Keratinocyte (primary cell): Measurements from ENCODE around the gene POLK. TPM values are rescaled to one million over a fixed set of nuclear protein-coding genes. Genes with fewer than 3 reads are reported as not detected.

Experiments
- DNase-seq: peaks from one replicate; pipeline ENCODE4 v3.0.0-alpha.2; 2011; ENCODE audit warnings: low read depth, missing footprints, low spot score
- FAIRE-seq: peaks from 2 replicates; lab custom pipeline; 2011; peaks lifted over from hg19 to GRCh38; lab: Jason Lieb, UNC
- H2AFZ ChIP-seq: 2 replicates; pipeline ENCODE4 v1.6.0; 2012; ENCODE audit warnings: low read length, control low read depth, inconsistent platforms; ENCODE audit not compliant: control insufficient read depth
- H3K27ac ChIP-seq: 2 replicates; pipeline ENCODE4 v1.5.1; 2011; ENCODE audit warnings: low read length; ENCODE audit not compliant: control insufficient read depth, insufficient read depth
- H3K27me3 ChIP-seq: 3 replicates; pipeline ENCODE4 v1.6.0; 2011; ENCODE audit warnings: low read length; ENCODE audit not compliant: control insufficient read depth, insufficient read depth; ENCODE audit errors: extremely low read depth
- H3K36me3 ChIP-seq, 2 experiments: 2 replicates in 1 of 2; 3 replicates in 1 of 2; pipeline ENCODE4 v1.5.1; 2011; ENCODE audit warnings: low read length in 2 of 2, mild to moderate bottlenecking in 1 of 2; ENCODE audit not compliant: control insufficient read depth in 2 of 2, insufficient read depth in 2 of 2; ENCODE audit errors: extremely low read depth in 1 of 2
- H3K4me1 ChIP-seq: 3 replicates; pipeline ENCODE4 v1.5.1; 2011; ENCODE audit warnings: low read length; ENCODE audit not compliant: control insufficient read depth, insufficient read depth; ENCODE audit errors: extremely low read depth
- H3K4me2 ChIP-seq: 3 replicates; pipeline ENCODE4 v1.6.0; 2011; ENCODE audit warnings: low read depth, low read length; ENCODE audit not compliant: control insufficient read depth, insufficient read depth; ENCODE audit errors: extremely low read depth
- H3K4me3 ChIP-seq, 3 experiments: fragments of 200-600 bp in 1 of 3; sonication (generic) in 1 of 3; 2 replicates in 2 of 3; 3 replicates in 1 of 3; pipeline ENCODE4 v1.5.1; 2011 to 2016; ENCODE audit warnings: low read length in 3 of 3, mild to moderate bottlenecking in 3 of 3, control low read depth in 2 of 3, inconsistent platforms in 1 of 3, low read depth in 1 of 3, mixed read lengths in 1 of 3, mixed run types in 1 of 3, moderate library complexity in 1 of 3; ENCODE audit not compliant: control insufficient read depth in 2 of 3, insufficient read depth in 2 of 3; ENCODE audit errors: extremely low read depth in 1 of 3
- H3K79me2 ChIP-seq: 2 replicates; pipeline ENCODE4 v1.6.0; 2012; ENCODE audit warnings: low read length; ENCODE audit not compliant: control insufficient read depth, insufficient read depth
- H3K9ac ChIP-seq: 3 replicates; pipeline ENCODE4 v1.6.0; 2011; ENCODE audit warnings: low read length; ENCODE audit not compliant: control insufficient read depth, insufficient read depth; ENCODE audit errors: extremely low read depth
- H3K9me1 ChIP-seq: 3 replicates; pipeline ENCODE4 v1.6.0; 2011; ENCODE audit warnings: low read length; ENCODE audit not compliant: control insufficient read depth, insufficient read depth; ENCODE audit errors: extremely low read depth
- H3K9me3 ChIP-seq: 2 replicates; pipeline ENCODE4 v1.5.1; 2012; ENCODE audit warnings: low read depth, low read length; ENCODE audit not compliant: control insufficient read depth
- H4K20me1 ChIP-seq: 3 replicates; pipeline ENCODE4 v1.6.0; 2011; ENCODE audit warnings: low read length; ENCODE audit not compliant: control insufficient read depth, insufficient read depth; ENCODE audit errors: extremely low read depth
- CTCF ChIP-seq, 3 experiments: IDR thresholded peaks in 1 of 3; conservative IDR thresholded peaks in 1 of 3; optimal IDR thresholded peaks in 1 of 3; 2 replicates in 2 of 3; 3 replicates in 1 of 3; pipeline versions ENCODE3 to v1.5.1; 2011; ENCODE audit warnings: low read length in 3 of 3, mild to moderate bottlenecking in 3 of 3, moderate library complexity in 2 of 3, control low read depth in 1 of 3, inconsistent platforms in 1 of 3; ENCODE audit not compliant: insufficient read depth in 2 of 3; ENCODE audit errors: extremely low read depth in 1 of 3
- EZH2 ChIP-seq: IDR thresholded peaks from one replicate; pipeline ENCODE4 v1.6.1; 2012; ENCODE audit warnings: inconsistent platforms, mild to moderate bottlenecking, low read length, moderate library complexity
- dilution Hi-C: fragments of 300-500 bp; cut with MboI; formaldehyde crosslinking; loops from one replicate; pipeline ENCODE4 v1.7.0; 2020; ENCODE audit warnings: low sequenced_read_pairs; ENCODE audit not compliant: extremely low pct_ligation_motif_present
- polyA plus RNA-seq, 5 experiments: library from polyadenylated mRNA; depleted of rRNA in 3 of 5; stranded (reverse) in 3 of 5; stranded (forward) in 1 of 5; unstranded in 1 of 5; fragments of >200 nt; gene quantifications; 1 replicate in 1 of 5; 2 replicates in 3 of 5; 3 replicates in 1 of 5; pipeline versions ENCODE4 v1.2.1 to v1.2.3, GENCODE V29; 2011 to 2012; ENCODE audit warnings: missing spikeins in 2 of 5, low read depth in 1 of 5, low replicate concordance in 1 of 5

The POLK gene
- polyA plus RNA-seq, 1 donor (not counting 4 experiments of a cell fraction or from before 2014, with no cell fraction given): 25.8 TPM

DNA sequence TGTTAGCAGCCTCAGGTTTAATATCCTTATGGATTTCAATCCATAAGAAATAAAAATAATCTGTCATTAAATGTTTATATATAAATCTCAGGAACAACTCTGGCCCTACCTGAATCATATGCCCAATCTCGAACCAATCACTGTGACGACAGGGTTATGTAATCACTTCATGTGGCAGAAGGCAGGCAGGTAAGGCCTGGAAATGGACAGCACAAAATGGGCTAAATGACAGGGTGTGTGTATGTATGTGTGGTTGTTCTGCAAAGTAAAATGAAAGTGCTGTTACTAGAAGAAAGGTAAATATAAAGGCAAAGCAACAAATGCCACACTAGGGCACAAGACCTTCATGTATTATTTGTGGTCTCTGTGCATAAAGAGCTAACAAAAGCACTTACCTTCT, 119.2 kb downstream of the POLK start:
- no peaks in the 10 kb centered on the region for H3K79me2 ChIP-seq
- H3K9me1 ChIP-seq: no peaks in the 10 kb centered on the region
- no peak overlapping the region for H3K27ac ChIP-seq
- FAIRE-seq: no peak
- H3K27me3 ChIP-seq: no peaks in the 10 kb centered on the region
- DNase-seq: no peak
- H3K9me3 ChIP-seq: no peaks in the 10 kb centered on the region
- H2AFZ ChIP-seq: no peak overlapping the region
- TF ChIP-seq CTCF (optimal IDR thresholded peaks at IDR 0.05 in 1 of 3, IDR thresholded peaks at IDR 0.05 in 1 of 3, conservative IDR thresholded peaks at IDR 0.05 in 1 of 3; ENCODE audit: extremely low read depth in 1 of 3, insufficient read depth in 2 of 3, low read length in 3 of 3) (no peak), EZH2 (no peak)
- H3K36me3 ChIP-seq: no peaks in the 10 kb centered on the region
- H4K20me1 ChIP-seq: no peaks in the 10 kb centered on the region
- dilution Hi-C loops: no loop called here
- no peak overlapping the region for H3K9ac ChIP-seq
- no peak overlapping the region for H3K4me2 ChIP-seq
- no peak overlapping the region for H3K4me3 ChIP-seq
- H3K4me1 ChIP-seq: no peaks in the 10 kb centered on the region

DNA sequence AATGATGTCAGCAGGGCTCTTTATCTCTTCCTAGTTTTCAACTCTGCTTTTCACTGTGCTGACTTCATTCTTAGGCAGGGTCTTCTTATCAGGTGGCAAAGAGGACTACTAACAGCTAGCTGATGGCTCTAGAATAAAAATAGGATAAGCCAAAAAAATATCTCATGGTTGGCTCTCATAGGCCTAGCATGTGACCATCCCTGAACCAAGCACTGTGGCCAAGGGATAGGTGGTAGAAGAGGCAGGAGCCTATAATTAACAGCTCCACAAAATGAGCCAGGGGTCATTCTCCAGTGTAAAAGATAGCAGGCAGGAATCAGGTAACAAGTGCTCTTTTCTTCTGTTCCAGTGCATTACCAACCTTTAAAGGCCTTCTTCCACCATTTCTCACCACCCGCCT, 120.6 kb downstream of the POLK start:
- dilution Hi-C loops: no loop called here
- TF ChIP-seq EZH2: no peak
- TF ChIP-seq CTCF (optimal IDR thresholded peaks at IDR 0.05 in 1 of 3, IDR thresholded peaks at IDR 0.05 in 1 of 3, conservative IDR thresholded peaks at IDR 0.05 in 1 of 3; ENCODE audit: extremely low read depth in 1 of 3, insufficient read depth in 2 of 3, low read length in 3 of 3): no peak
- FAIRE-seq: no peak
- H3K9me1 ChIP-seq: no peaks in the 10 kb centered on the region
- H3K4me2 ChIP-seq: no peak overlapping the region
- H3K27me3 ChIP-seq: no peaks in the 10 kb centered on the region
- H3K27ac ChIP-seq: no peak overlapping the region
- no peaks in the 10 kb centered on the region for H4K20me1 ChIP-seq
- H3K9ac ChIP-seq: no peak overlapping the region
- H3K4me3 ChIP-seq: no peak overlapping the region
- H3K4me1 ChIP-seq: no peaks in the 10 kb centered on the region
- H2AFZ ChIP-seq: no peak overlapping the region
- no peak for DNase-seq
- H3K9me3 ChIP-seq: no peaks in the 10 kb centered on the region
- no peaks in the 10 kb centered on the region for H3K36me3 ChIP-seq
- no peaks in the 10 kb centered on the region for H3K79me2 ChIP-seq
